Astrocyte of the spinal cord (primary cell): Measurements from ENCODE around the gene SH3BGRL2.
"Not testable (repeated sequence)": the region's sequence is repeated elsewhere in the genome, so short reads cannot be mapped to it uniquely, and the experiment has no call there.

Experiments used
- DNase-seq: peaks from one replicate; pipeline ENCODE4 v3.0.0; 2011; ENCODE audit warnings: low read depth, low spot score
- H3K4me3 ChIP-seq: 2 replicates; pipeline ENCODE4 v1.5.1; 2011; ENCODE audit warnings: low read depth, mild to moderate bottlenecking, low read length, moderate library complexity
- in situ Hi-C: cut with HindIII; loops from 2 replicates; pipeline ENCODE4 v1.10.0; 2017; ENCODE audit warnings: low sequenced_read_pairs
- TF ChIP-seq, protein P1 (sequence below): IDR thresholded peaks from 2 replicates; pipeline ENCODE4 v1.5.1; 2012; ENCODE audit warnings: low read depth, mild to moderate bottlenecking, low read length, inconsistent platforms

SH3BGRL2 gene

DNA sequence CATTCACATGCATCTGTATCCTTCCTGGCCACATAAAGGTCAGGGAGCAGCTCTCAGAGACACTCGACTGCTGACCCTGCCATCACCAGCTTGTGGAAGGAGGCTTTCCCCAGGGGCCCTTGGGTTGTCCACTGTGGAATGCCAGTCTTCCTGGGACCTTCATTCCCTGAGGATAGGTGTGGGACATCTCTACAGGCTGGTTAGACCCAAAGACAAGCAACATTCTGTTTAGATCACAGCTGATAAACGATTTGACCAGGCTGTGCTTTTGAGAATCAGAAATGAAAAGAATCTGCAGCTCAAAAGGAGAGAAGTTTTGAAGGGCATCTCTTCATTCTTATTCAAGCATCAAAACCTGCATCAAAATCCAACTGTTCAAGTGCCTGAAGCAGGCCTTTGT, 18.2 kb upstream of the SH3BGRL2 start:
- in situ Hi-C loops: no loop called here
- TF ChIP-seq, protein P1, sequence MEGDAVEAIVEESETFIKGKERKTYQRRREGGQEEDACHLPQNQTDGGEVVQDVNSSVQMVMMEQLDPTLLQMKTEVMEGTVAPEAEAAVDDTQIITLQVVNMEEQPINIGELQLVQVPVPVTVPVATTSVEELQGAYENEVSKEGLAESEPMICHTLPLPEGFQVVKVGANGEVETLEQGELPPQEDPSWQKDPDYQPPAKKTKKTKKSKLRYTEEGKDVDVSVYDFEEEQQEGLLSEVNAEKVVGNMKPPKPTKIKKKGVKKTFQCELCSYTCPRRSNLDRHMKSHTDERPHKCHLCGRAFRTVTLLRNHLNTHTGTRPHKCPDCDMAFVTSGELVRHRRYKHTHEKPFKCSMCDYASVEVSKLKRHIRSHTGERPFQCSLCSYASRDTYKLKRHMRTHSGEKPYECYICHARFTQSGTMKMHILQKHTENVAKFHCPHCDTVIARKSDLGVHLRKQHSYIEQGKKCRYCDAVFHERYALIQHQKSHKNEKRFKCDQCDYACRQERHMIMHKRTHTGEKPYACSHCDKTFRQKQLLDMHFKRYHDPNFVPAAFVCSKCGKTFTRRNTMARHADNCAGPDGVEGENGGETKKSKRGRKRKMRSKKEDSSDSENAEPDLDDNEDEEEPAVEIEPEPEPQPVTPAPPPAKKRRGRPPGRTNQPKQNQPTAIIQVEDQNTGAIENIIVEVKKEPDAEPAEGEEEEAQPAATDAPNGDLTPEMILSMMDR: no peak
- DNase-seq: no peak
- H3K4me3 ChIP-seq: no peak overlapping the region

GRCh38 chr6:79613912-79614311, 17.2 kb upstream of the SH3BGRL2 start:
- H3K4me3 ChIP-seq: no peak overlapping the region
- TF ChIP-seq, protein P1: no peak
- no peak for DNase-seq
- in situ Hi-C loops: no loop called here

GRCh38 chr6:79614326-79615305, 16.5 kb upstream of the SH3BGRL2 start:
- TF ChIP-seq, protein P1: no peak
- H3K4me3 ChIP-seq: no peak overlapping the region
- no peak for DNase-seq
- in situ Hi-C loops: no loop called here

DNA sequence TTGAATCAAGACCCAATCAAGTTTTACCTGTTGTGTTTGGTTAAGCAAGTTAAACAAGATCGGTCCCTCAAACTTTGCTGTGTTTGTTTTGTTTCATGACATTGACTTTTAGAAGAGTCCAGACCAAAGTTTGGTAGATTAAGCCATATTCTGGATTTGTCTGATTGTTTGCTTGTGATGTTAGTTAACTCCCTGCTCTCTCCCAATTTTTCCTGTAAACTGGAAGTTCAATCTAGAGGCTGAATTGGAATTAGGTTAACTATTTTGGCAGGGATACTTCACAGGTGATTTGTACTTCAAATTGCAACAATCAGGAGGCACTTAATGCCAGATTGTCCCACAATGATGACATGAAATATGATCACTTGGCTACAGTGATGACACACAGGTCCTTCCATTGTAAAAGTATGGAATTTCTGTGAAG, 13.6 kb upstream of the SH3BGRL2 start:
- H3K4me3 ChIP-seq: no peak overlapping the region
- in situ Hi-C loops: no loop called here

GRCh38 chr6:79618425-79618824, 12.7 kb upstream of the SH3BGRL2 start:
- H3K4me3 ChIP-seq, in situ Hi-C loops, DNase-seq: not testable (repeated sequence)

More for the DNA sequence above, 13.6 kb upstream of the SH3BGRL2 start:
- TF ChIP-seq, protein P1: no peak
- DNase-seq: no peak

DNA sequence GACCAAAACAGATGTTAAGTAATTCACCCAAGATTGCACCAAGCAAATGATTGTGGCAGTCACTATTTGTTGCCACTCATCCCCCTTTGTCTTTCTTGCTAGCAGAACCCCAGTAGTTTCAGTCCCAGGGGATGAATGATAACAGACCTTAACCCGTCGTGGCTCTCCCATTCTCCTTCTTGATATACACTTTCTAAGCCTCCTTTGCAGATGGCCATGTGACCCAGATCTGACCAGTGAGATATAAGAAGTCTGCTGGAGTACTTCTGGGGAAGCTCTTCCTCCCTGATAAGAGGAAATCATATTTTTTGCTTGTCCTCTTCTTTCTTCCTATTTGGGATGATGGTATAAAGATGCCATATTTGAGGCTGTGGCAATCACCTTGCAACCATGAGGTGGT, 9.6 kb upstream of the SH3BGRL2 start:
- no peak overlapping the region for H3K4me3 ChIP-seq
- DNase-seq: no peak
- in situ Hi-C loops: no loop called here
- TF ChIP-seq, protein P1: no peak

- no peak for DNase-seq
- in situ Hi-C loops: no loop called here
- H3K4me3 ChIP-seq: no peak overlapping the region
- TF ChIP-seq, protein P1: no peak
These were observed 8.8 kb upstream of the SH3BGRL2 start for GRCh38 chr6:79622364-79622763.
